ENCODE results near the gene PAK4.
"Not testable (repeated sequence)": the region's sequence is repeated elsewhere in the genome, so short reads cannot be mapped to it uniquely, and the experiment has no call there.

The PAK4 gene

GRCh38 chr19:39111593-39112199 lies 13.9 kb upstream of the PAK4 start:
- H3K4me3 ChIP-seq (ENCODE audit: low read depth, low read length), result no peak overlapping the region
- in situ Hi-C loops (cut with HindIII; ENCODE audit: low sequenced_read_pairs), result no loop called here
- TF ChIP-seq, protein P1, sequence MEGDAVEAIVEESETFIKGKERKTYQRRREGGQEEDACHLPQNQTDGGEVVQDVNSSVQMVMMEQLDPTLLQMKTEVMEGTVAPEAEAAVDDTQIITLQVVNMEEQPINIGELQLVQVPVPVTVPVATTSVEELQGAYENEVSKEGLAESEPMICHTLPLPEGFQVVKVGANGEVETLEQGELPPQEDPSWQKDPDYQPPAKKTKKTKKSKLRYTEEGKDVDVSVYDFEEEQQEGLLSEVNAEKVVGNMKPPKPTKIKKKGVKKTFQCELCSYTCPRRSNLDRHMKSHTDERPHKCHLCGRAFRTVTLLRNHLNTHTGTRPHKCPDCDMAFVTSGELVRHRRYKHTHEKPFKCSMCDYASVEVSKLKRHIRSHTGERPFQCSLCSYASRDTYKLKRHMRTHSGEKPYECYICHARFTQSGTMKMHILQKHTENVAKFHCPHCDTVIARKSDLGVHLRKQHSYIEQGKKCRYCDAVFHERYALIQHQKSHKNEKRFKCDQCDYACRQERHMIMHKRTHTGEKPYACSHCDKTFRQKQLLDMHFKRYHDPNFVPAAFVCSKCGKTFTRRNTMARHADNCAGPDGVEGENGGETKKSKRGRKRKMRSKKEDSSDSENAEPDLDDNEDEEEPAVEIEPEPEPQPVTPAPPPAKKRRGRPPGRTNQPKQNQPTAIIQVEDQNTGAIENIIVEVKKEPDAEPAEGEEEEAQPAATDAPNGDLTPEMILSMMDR (IDR thresholded peaks at IDR 0.05; ENCODE audit: low read depth, low read length), result no peak
- DNase-seq (ENCODE audit: low read depth, low spot score), result no peak

DNA sequence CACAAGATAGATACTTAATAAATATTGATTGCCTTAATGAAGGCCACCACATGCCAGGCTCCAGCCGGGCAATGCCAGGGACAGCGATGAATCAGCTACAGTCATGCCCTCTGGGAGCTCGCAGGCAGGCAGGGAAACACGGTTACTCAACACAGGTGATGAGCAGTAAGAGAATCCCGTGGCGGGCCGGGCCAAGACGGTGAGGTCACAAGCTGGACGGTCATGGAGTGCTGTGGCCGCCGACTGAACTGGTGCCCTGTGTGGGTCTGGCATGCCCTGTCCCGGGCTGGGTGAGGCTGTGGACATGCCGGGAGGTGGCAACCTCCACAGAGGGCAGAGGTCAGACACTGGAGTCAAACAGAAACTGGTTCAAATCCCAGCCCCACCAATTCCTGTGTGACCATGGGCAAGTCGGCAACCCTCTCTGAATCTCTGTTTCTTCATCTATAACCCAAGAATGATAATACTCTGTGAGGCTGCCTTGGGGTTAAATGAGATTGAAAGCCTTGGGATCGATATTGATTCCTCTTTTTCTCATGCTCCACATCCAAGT lies 13.2 kb upstream of the PAK4 start:
- no peak for DNase-seq (ENCODE audit: low read depth, low spot score)
- TF ChIP-seq, protein P1 (IDR thresholded peaks at IDR 0.05; ENCODE audit: low read depth, low read length), result no peak
- no peak overlapping the region for H3K4me3 ChIP-seq (ENCODE audit: low read depth, low read length)
- in situ Hi-C loops (cut with HindIII; ENCODE audit: low sequenced_read_pairs), result no loop called here

DNA sequence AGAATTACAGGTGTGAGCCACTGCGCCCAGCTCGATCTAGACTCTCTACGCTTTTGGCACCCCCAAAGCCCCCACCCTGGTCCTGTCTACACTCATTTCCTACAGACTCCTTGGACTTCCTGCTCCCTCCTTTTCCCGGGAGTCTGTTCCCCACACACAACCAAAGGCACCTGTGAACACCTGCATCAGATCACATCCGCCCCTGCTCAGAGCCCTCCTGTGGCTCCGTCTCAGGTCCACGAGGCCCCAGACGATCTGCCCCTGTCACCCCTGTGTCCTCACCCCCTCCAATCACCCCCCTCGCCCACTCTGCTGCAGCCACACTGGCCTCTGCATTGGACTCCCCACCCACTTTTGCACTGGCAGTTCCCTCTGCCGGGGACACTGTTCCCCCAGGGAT lies 12.4 kb upstream of the PAK4 start:
- in situ Hi-C loops (cut with HindIII; ENCODE audit: low sequenced_read_pairs), result no loop called here
- TF ChIP-seq, protein P1 (IDR thresholded peaks at IDR 0.05; ENCODE audit: low read depth, low read length), result no peak
- DNase-seq (ENCODE audit: low read depth, low spot score), result no peak
- H3K4me3 ChIP-seq (ENCODE audit: low read depth, low read length), result no peak overlapping the region

GRCh38 chr19:39115105-39115847 lies 10.3 kb upstream of the PAK4 start:
- in situ Hi-C loops (cut with HindIII; ENCODE audit: low sequenced_read_pairs), result no loop called here
- no peak for DNase-seq (ENCODE audit: low read depth, low spot score)
- TF ChIP-seq, protein P1 (IDR thresholded peaks at IDR 0.05; ENCODE audit: low read depth, low read length), result no peak
- H3K4me3 ChIP-seq (ENCODE audit: low read depth, low read length), result no peak overlapping the region

GRCh38 chr19:39117023-39117422 lies 8.6 kb upstream of the PAK4 start:
- DNase-seq (ENCODE audit: low read depth, low spot score); in situ Hi-C loops (cut with HindIII; ENCODE audit: low sequenced_read_pairs); H3K4me3 ChIP-seq (ENCODE audit: low read depth, low read length): not testable (repeated sequence)

DNA sequence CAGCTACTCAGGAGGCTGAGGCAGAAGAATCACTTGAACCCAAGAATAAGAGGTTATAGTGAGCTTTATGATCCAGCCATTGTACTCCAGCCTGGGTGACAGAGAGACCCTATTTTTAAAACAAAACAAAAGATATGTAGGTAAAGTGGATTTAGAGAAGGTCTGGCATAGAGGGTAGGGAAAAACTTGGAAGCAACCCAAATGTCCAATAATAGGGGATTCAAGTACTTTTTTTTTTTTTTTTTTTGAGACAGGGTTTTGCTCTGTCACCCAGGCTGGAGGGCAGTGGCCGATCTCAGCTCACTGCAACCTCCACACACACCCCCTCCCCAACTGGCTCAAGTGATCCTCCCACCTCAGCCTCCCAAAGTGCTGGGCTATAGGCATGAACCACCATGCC lies 5.8 kb upstream of the PAK4 start:
- DNase-seq (ENCODE audit: low read depth, low spot score), result no peak
- in situ Hi-C loops (cut with HindIII; ENCODE audit: low sequenced_read_pairs), result no loop called here
- TF ChIP-seq, protein P1 (IDR thresholded peaks at IDR 0.05; ENCODE audit: low read depth, low read length), result no peak
- no peak overlapping the region for H3K4me3 ChIP-seq (ENCODE audit: low read depth, low read length)

Data from astrocyte of the spinal cord (primary cell).